DOHH2 (cell line): ENCODE measurements around the gene CD27.

Experiments
- CTCF ChIP-seq: fragments of 200-600 bp; sonication (generic); IDR thresholded peaks from one replicate; pipeline ENCODE4 v1.5.1; 2014; ENCODE audit warnings: antibody characterized with exemption, mild to moderate bottlenecking, low read depth, low read length; ENCODE audit not compliant: poor library complexity, severe bottlenecking
- EZH2phosphoT487 ChIP-seq: fragments of 200-600 bp; sonication (generic); IDR thresholded peaks from 2 replicates; pipeline ENCODE4 v1.6.1; 2017; ENCODE audit warnings: borderline replicate concordance, mild to moderate bottlenecking, antibody characterized with exemption, low read length, moderate library complexity, mixed read lengths

- no peak for TF ChIP-seq EZH2phosphoT487
- no peak for TF ChIP-seq CTCF
Measured at GRCh38 chr12:6489449-6489848, 44.7 kb downstream of the CD27 start.
